GM12872 (cell line): Measurements from ENCODE around the gene CARD10.

Source experiments
- CTCF ChIP-seq: IDR thresholded peaks from 3 replicates; pipeline ENCODE4 v1.5.1; 2011; ENCODE audit warnings: low read depth, mild to moderate bottlenecking, low read length, moderate library complexity; ENCODE audit not compliant: insufficient read depth

Gene CARD10

GRCh38 chr22:37515901-37516300 is 3.3 kb downstream of the CARD10 start:
- no peak for TF ChIP-seq CTCF

GRCh38 chr22:37514526-37515051 is 4.6 kb downstream of the CARD10 start:
- TF ChIP-seq CTCF, result no peak

GRCh38 chr22:37511395-37512104 is 7.7 kb downstream of the CARD10 start:
- TF ChIP-seq CTCF, result no peak

- no peak for TF ChIP-seq CTCF
Observed at GRCh38 chr22:37510091-37510490, 9.1 kb downstream of the CARD10 start.

GRCh38 chr22:37509059-37509860 is 10.0 kb downstream of the CARD10 start:
- no peak for TF ChIP-seq CTCF

- no peak for TF ChIP-seq CTCF
Observed at GRCh38 chr22:37508431-37508992, 10.7 kb downstream of the CARD10 start.

GRCh38 chr22:37507731-37508130 is 11.5 kb downstream of the CARD10 start:
- no peak for TF ChIP-seq CTCF
